SK-N-MC (cell line): ENCODE results near the gene MAN1B1.
A peak's percentile ranks its signal among the peaks of the same experiment; 100 is the strongest.
"Not testable (repeated sequence)": the region's sequence is repeated elsewhere in the genome, so short reads cannot be mapped to it uniquely, and the experiment has no call there.

Experiments used
- DNase-seq: peaks from one replicate; pipeline ENCODE4 v3.0.0-alpha.2; 2011; ENCODE audit warnings: low read depth, low spot score
- H3K27ac ChIP-seq: fragments of 200-600 bp; sonication (generic); 2 replicates; pipeline ENCODE4 v1.5.1; 2016; ENCODE audit warnings: mixed run types
- H3K36me3 ChIP-seq: fragments of 200-600 bp; sonication (generic); 2 replicates; pipeline ENCODE4 v1.6.1; 2017; ENCODE audit warnings: antibody characterized with exemption, low read length, mixed read lengths; ENCODE audit not compliant: insufficient read depth
- H3K4me3 ChIP-seq: fragments of 200-600 bp; sonication (generic); 2 replicates; pipeline ENCODE4 v1.5.1; 2016
- H3K9ac ChIP-seq: fragments of 200-600 bp; sonication (generic); 2 replicates; pipeline ENCODE4 v1.8.0; 2017; ENCODE audit warnings: mixed run types, mixed read lengths; ENCODE audit not compliant: insufficient read length
- H3K9me3 ChIP-seq: fragments of 200-600 bp; sonication (generic); 2 replicates; pipeline ENCODE4 v1.6.1; 2017; ENCODE audit warnings: low read depth, mild to moderate bottlenecking, antibody characterized with exemption, low read length, moderate library complexity, mixed read lengths
- EZH2 ChIP-seq: fragments of 200-600 bp; sonication (generic); IDR thresholded peaks from one replicate; pipeline ENCODE4 v1.6.1; 2017; ENCODE audit warnings: antibody characterized with exemption
- FOXP2 ChIP-seq: optimal IDR thresholded peaks from 2 replicates; pipeline ENCODE3; 2011; ENCODE audit warnings: mild to moderate bottlenecking, moderate library complexity; ENCODE audit not compliant: insufficient read depth; ENCODE audit errors: extremely low read length, control extremely low read depth
- POLR2AphosphoS5 ChIP-seq: IDR thresholded peaks from 2 replicates; pipeline ENCODE4 v1.6.1; 2012; ENCODE audit warnings: mild to moderate bottlenecking, low read depth, low read length, borderline replicate concordance

Gene MAN1B1

GRCh38 chr9:137114220-137114612 lies 27.4 kb downstream of the MAN1B1 start:
- Histone ChIP-seq H3K9ac (peak overlapping the region; percentile 81), H3K9me3 (no peaks in the 10 kb centered on the region), H3K36me3 (peaks cover 9% of the 10 kb centered on the region; the same call in 1 of the 2 replicates), H3K4me3 (peak overlapping the region; percentile 87), H3K27ac (no peak overlapping the region)
- TF ChIP-seq FOXP2: no peak
- no peak for TF ChIP-seq EZH2
- no peak for TF ChIP-seq POLR2AphosphoS5
- DNase-seq: no peak

- H3K36me3 ChIP-seq: peaks cover 9% of the 10 kb centered on the region; the same call in 1 of the 2 replicates
- H3K9me3 ChIP-seq: no peaks in the 10 kb centered on the region
- no peak within 1 kb of the TSS for H3K27ac ChIP-seq
- H3K4me3 ChIP-seq: peak within 1 kb of the TSS; percentile 87
- DNase-seq: no peak
- TF ChIP-seq FOXP2 (no peak), POLR2AphosphoS5 (peak; percentile 29; the same call in 1 of the 2 replicates)
- peak within 1 kb of the TSS; percentile 81 for H3K9ac ChIP-seq
Measured at GRCh38 chr9:137114613-137115393, 28.0 kb downstream of the MAN1B1 start, which contains the start of gene DPP7. TSS of gene DPP7 (minus strand) at chr9:137114733. CDS start at chr9:137114713, 20 bp downstream.

GRCh38 chr9:137115394-137116026 lies 28.7 kb downstream of the MAN1B1 start:
- DNase-seq: no peak
- no peak overlapping the region for H3K27ac ChIP-seq
- TF ChIP-seq FOXP2: no peak
- TF ChIP-seq POLR2AphosphoS5: no peak
- no peak for TF ChIP-seq EZH2
- peaks cover 9% of the 10 kb centered on the region; the same call in 1 of the 2 replicates for H3K36me3 ChIP-seq
- H3K9me3 ChIP-seq: no peaks in the 10 kb centered on the region
- peak overlapping the region; percentile 81 for H3K9ac ChIP-seq
- H3K4me3 ChIP-seq: no peak overlapping the region

- Histone ChIP-seq H3K9me3 (no peaks in the 10 kb centered on the region), H3K9ac (no peak overlapping the region), H3K27ac (no peak overlapping the region), H3K4me3 (no peak overlapping the region), H3K36me3 (peaks cover 9% of the 10 kb centered on the region; the same call in 1 of the 2 replicates)
- no peak for DNase-seq
- TF ChIP-seq FOXP2 (no peak), EZH2 (no peak), POLR2AphosphoS5 (no peak)
Measured at GRCh38 chr9:137116027-137116507, 29.3 kb downstream of the MAN1B1 start.

GRCh38 chr9:137116728-137117127 lies 29.9 kb downstream of the MAN1B1 start:
- Histone ChIP-seq H3K36me3 (peaks cover 9% of the 10 kb centered on the region; the same call in 1 of the 2 replicates), H3K4me3 (no peak overlapping the region)

GRCh38 chr9:137117269-137117731 lies 30.5 kb downstream of the MAN1B1 start:
- Histone ChIP-seq H3K36me3 (peaks cover 6% of the 10 kb centered on the region; the same call in 1 of the 2 replicates), H3K9ac (no peak overlapping the region), H3K4me3 (no peak overlapping the region), H3K9me3 (no peaks in the 10 kb centered on the region), H3K27ac (no peak overlapping the region)
- no peak for DNase-seq
- TF ChIP-seq FOXP2 (no peak), EZH2 (no peak), POLR2AphosphoS5 (no peak)

More at GRCh38 chr9:137116728-137117127, 29.9 kb downstream of the MAN1B1 start:
- TF ChIP-seq POLR2AphosphoS5 (no peak), FOXP2 (no peak), EZH2 (no peak)
- DNase-seq: no peak
- Histone ChIP-seq H3K27ac (0 out of 2 replicates have a peak overlapping the region, but pooled peaks have one; percentile 13), H3K9ac (no peak overlapping the region), H3K9me3 (no peaks in the 10 kb centered on the region)

- not testable (repeated sequence) for H3K4me3 ChIP-seq, H3K27ac ChIP-seq, DNase-seq, H3K9me3 ChIP-seq, H3K36me3 ChIP-seq, H3K9ac ChIP-seq
Measured at GRCh38 chr9:137118092-137118603, 31.4 kb downstream of the MAN1B1 start.

GRCh38 chr9:137121927-137122795 lies 35.4 kb downstream of the MAN1B1 start:
- H3K27ac ChIP-seq: peak overlapping the region; percentile 2; the same call in 1 of the 2 replicates
- H3K36me3 ChIP-seq, H3K4me3 ChIP-seq, DNase-seq, H3K9me3 ChIP-seq, H3K9ac ChIP-seq: not testable (repeated sequence)

- peak overlapping the region; percentile 2; the same call in 1 of the 2 replicates for H3K27ac ChIP-seq
- H3K4me3 ChIP-seq, H3K9ac ChIP-seq: not testable (repeated sequence)
Measured at GRCh38 chr9:137122796-137123467, 36.1 kb downstream of the MAN1B1 start.

More at GRCh38 chr9:137122796-137123467, 36.1 kb downstream of the MAN1B1 start:
- DNase-seq, H3K9me3 ChIP-seq, H3K36me3 ChIP-seq: not testable (repeated sequence)
